Natural killer cell treated with Interleukin-12 subunit alpha and Interleukin-12 subunit beta and Interleukin-15 and Interleukin-18, amount 100 ng/mL, for 72 hours (primary cell): Measurements from ENCODE around the gene NKG7. TPM values are rescaled to one million over a fixed set of nuclear protein-coding genes. Genes with fewer than 3 reads are reported as not detected.

Source experiments
- ATAC-seq, 2 donors: fragments of 150-1000 bp; cut with Tn5 transposase in 1 of 2; sonication (Bioruptor Pico), chemical (Tn5 transposase) in 1 of 2; 2 replicates each; pipeline ENCODE4 v1.10.0; 2021
- DNase-seq: peaks from one replicate; pipeline ENCODE4 v3.0.0; 2022; ENCODE audit warnings: low spot score
- H3K27ac Mint-ChIP-seq, 2 donors: 1 replicate in 1 of 2; 2 replicates in 1 of 2; pipeline ENCODE4 v1.8.0; 2022; ENCODE audit warnings: mixed read lengths in 2 of 2, mild to moderate bottlenecking in 1 of 2, moderate library complexity in 1 of 2
- H3K27me3 Mint-ChIP-seq, 2 donors: 1 replicate in 1 of 2; 2 replicates in 1 of 2; pipeline ENCODE4 v1.8.0; 2022; ENCODE audit warnings: mixed read lengths in 2 of 2
- H3K36me3 Mint-ChIP-seq: one replicate; pipeline ENCODE4 v1.8.0; 2022; ENCODE audit warnings: mixed read lengths
- H3K4me1 Mint-ChIP-seq, 2 donors: 1 replicate in 1 of 2; 2 replicates in 1 of 2; pipeline ENCODE4 v1.8.0; 2022; ENCODE audit warnings: low read depth in 2 of 2, mixed read lengths in 2 of 2, mild to moderate bottlenecking in 1 of 2
- H3K4me3 Mint-ChIP-seq: one replicate; pipeline ENCODE4 v1.8.0; 2022; ENCODE audit warnings: mixed read lengths
- H3K9me3 Mint-ChIP-seq: 2 replicates; pipeline ENCODE4 v1.8.0; 2022; ENCODE audit warnings: mixed read lengths
- total RNA-seq, 2 donors: library from RNA; stranded (reverse); gene quantifications; one replicate each; pipeline ENCODE4 v1.2.3, GENCODE V29; 2022

NKG7 gene
- total RNA-seq, 2 donors from 2014 or later, result 1,196 to 2,045 TPM

- Mint-ChIP-seq H3K4me1 (peaks cover 51 to 54% of the 10 kb centered on the region in 2 donors), H3K4me3 (peak overlapping the region; percentile 61), H3K27ac (peak overlapping the region; percentile 58 to 73), H3K36me3 (no peaks in the 10 kb centered on the region), H3K9me3 (no peaks in the 10 kb centered on the region), H3K27me3 (no peaks in the 10 kb centered on the region)
- DNase-seq (peak; percentile 48), ATAC-seq (no peak)
These were observed 8.0 kb downstream of the NKG7 start for GRCh38 chr19:51364200-51365106.

GRCh38 chr19:51361239-51361638 is 11.2 kb downstream of the NKG7 start:
- Mint-ChIP-seq H3K36me3 (no peaks in the 10 kb centered on the region), H3K4me3 (no peak overlapping the region), H3K9me3 (no peaks in the 10 kb centered on the region), H3K4me1 (peaks cover 37 to 40% of the 10 kb centered on the region in 2 donors), H3K27me3 (no peaks in the 10 kb centered on the region), H3K27ac (peak overlapping the region in 1 of 2 donors; percentile 68)
- DNase-seq (peak; percentile 25), ATAC-seq (no peak)

- H3K9me3 Mint-ChIP-seq, result no peaks in the 10 kb centered on the region
- H3K27ac Mint-ChIP-seq, result no peak overlapping the region
- H3K27me3 Mint-ChIP-seq, result no peaks in the 10 kb centered on the region
- H3K36me3 Mint-ChIP-seq, result no peaks in the 10 kb centered on the region
- peaks cover 30 to 32% of the 10 kb centered on the region in 2 donors for H3K4me1 Mint-ChIP-seq
- peak; percentile 16 for DNase-seq
- no peak for ATAC-seq
- no peak overlapping the region for H3K4me3 Mint-ChIP-seq
These were observed 13.2 kb downstream of the NKG7 start for GRCh38 chr19:51359294-51359693.

- Mint-ChIP-seq H3K27me3 (no peaks in the 10 kb centered on the region), H3K4me1 (peaks cover 18 to 21% of the 10 kb centered on the region in 2 donors), H3K9me3 (no peaks in the 10 kb centered on the region), H3K27ac (no peak overlapping the region), H3K36me3 (no peaks in the 10 kb centered on the region), H3K4me3 (no peak overlapping the region)
- no peak for ATAC-seq
- DNase-seq, result peak; percentile 32
These were observed 14.5 kb downstream of the NKG7 start for GRCh38 chr19:51357952-51358351.

- H3K9me3 Mint-ChIP-seq, result no peaks in the 10 kb centered on the region
- no peak overlapping the region for H3K27ac Mint-ChIP-seq
- ATAC-seq (no peak), DNase-seq (no peak)
- H3K4me3 Mint-ChIP-seq, result no peak overlapping the region
- no peaks in the 10 kb centered on the region for H3K27me3 Mint-ChIP-seq
- H3K4me1 Mint-ChIP-seq, result peaks cover 6 to 13% of the 10 kb centered on the region in 2 donors
- H3K36me3 Mint-ChIP-seq, result peaks cover 7% of the 10 kb centered on the region
These were observed 16.2 kb downstream of the NKG7 start for GRCh38 chr19:51356159-51356801.

- Mint-ChIP-seq H3K27ac (peak overlapping the region in 1 of 2 donors; percentile 67), H3K36me3 (peaks cover 7% of the 10 kb centered on the region), H3K9me3 (no peaks in the 10 kb centered on the region), H3K4me1 (peaks cover 6 to 13% of the 10 kb centered on the region in 2 donors), H3K27me3 (no peaks in the 10 kb centered on the region), H3K4me3 (no peak overlapping the region)
- DNase-seq (no peak), ATAC-seq (no peak)
These were observed 17.7 kb downstream of the NKG7 start for GRCh38 chr19:51354742-51355148.

GRCh38 chr19:51354103-51354741 is 18.2 kb downstream of the NKG7 start:
- Mint-ChIP-seq H3K4me1 (peaks cover 6 to 13% of the 10 kb centered on the region in 2 donors), H3K27ac (no peak overlapping the region), H3K36me3 (peaks cover 7% of the 10 kb centered on the region), H3K4me3 (no peak overlapping the region), H3K27me3 (no peaks in the 10 kb centered on the region), H3K9me3 (no peaks in the 10 kb centered on the region)
- DNase-seq (no peak), ATAC-seq (no peak)

GRCh38 chr19:51352783-51353360 is 19.6 kb downstream of the NKG7 start:
- Mint-ChIP-seq H3K27me3 (no peaks in the 10 kb centered on the region), H3K36me3 (peaks cover 7% of the 10 kb centered on the region), H3K27ac (no peak overlapping the region), H3K4me1 (peaks cover 6 to 13% of the 10 kb centered on the region in 2 donors), H3K4me3 (no peak overlapping the region), H3K9me3 (no peaks in the 10 kb centered on the region)
- ATAC-seq (no peak), DNase-seq (no peak)

- H3K27ac Mint-ChIP-seq, result no peak overlapping the region
- peaks cover 6 to 7% of the 10 kb centered on the region in 2 donors for H3K4me1 Mint-ChIP-seq
- no peak for ATAC-seq
These were observed 21.0 kb downstream of the NKG7 start for GRCh38 chr19:51351266-51351990.

GRCh38 chr19:51347209-51347928 is 25.1 kb downstream of the NKG7 start:
- no peak for ATAC-seq
- peaks cover 0 to 5% of the 10 kb centered on the region in 2 donors for H3K4me1 Mint-ChIP-seq
- no peak for DNase-seq
- H3K27me3 Mint-ChIP-seq, result no peaks in the 10 kb centered on the region
- peaks cover 6% of the 10 kb centered on the region for H3K36me3 Mint-ChIP-seq
- no peak overlapping the region for H3K4me3 Mint-ChIP-seq
- no peaks in the 10 kb centered on the region for H3K9me3 Mint-ChIP-seq
- H3K27ac Mint-ChIP-seq, result no peak overlapping the region

More at GRCh38 chr19:51351266-51351990, 21.0 kb downstream of the NKG7 start:
- H3K27me3 Mint-ChIP-seq, result no peaks in the 10 kb centered on the region
- H3K36me3 Mint-ChIP-seq, result peaks cover 7% of the 10 kb centered on the region
- H3K4me3 Mint-ChIP-seq, result no peak overlapping the region
- no peak for DNase-seq
- H3K9me3 Mint-ChIP-seq, result no peaks in the 10 kb centered on the region

GRCh38 chr19:51346742-51347141 is 25.7 kb downstream of the NKG7 start:
- Mint-ChIP-seq H3K4me3 (no peak overlapping the region), H3K27me3 (no peaks in the 10 kb centered on the region), H3K4me1 (peaks cover 0 to 5% of the 10 kb centered on the region in 2 donors), H3K27ac (no peak overlapping the region), H3K36me3 (no peaks in the 10 kb centered on the region), H3K9me3 (no peaks in the 10 kb centered on the region)
- no peak for DNase-seq
- ATAC-seq, result no peak

GRCh38 chr19:51345076-51345620 is 27.3 kb downstream of the NKG7 start:
- Mint-ChIP-seq H3K4me3 (no peak overlapping the region), H3K4me1 (peaks cover 0 to 12% of the 10 kb centered on the region in 2 donors), H3K9me3 (no peaks in the 10 kb centered on the region), H3K27me3 (no peaks in the 10 kb centered on the region), H3K27ac (no peak overlapping the region), H3K36me3 (no peaks in the 10 kb centered on the region)
- DNase-seq (no peak), ATAC-seq (no peak)
